GM19035 (cell line): ENCODE data around the gene STYXL1.
A peak's percentile ranks its signal among the peaks of the same experiment; 100 is the strongest.
"Not testable (repeated sequence)": the region's sequence is repeated elsewhere in the genome, so short reads cannot be mapped to it uniquely, and the experiment has no call there.

Source experiments
- ATAC-seq: cut with Tn5 transposase; IDR thresholded peaks from one replicate; pipeline ENCODE4 v1.9.1; 2021; ENCODE audit not compliant: unreplicated experiment

The STYXL1 gene

GRCh38 chr7:76066716-76067503, 19.1 kb upstream of the STYXL1 start:
- no peak for ATAC-seq

DNA sequence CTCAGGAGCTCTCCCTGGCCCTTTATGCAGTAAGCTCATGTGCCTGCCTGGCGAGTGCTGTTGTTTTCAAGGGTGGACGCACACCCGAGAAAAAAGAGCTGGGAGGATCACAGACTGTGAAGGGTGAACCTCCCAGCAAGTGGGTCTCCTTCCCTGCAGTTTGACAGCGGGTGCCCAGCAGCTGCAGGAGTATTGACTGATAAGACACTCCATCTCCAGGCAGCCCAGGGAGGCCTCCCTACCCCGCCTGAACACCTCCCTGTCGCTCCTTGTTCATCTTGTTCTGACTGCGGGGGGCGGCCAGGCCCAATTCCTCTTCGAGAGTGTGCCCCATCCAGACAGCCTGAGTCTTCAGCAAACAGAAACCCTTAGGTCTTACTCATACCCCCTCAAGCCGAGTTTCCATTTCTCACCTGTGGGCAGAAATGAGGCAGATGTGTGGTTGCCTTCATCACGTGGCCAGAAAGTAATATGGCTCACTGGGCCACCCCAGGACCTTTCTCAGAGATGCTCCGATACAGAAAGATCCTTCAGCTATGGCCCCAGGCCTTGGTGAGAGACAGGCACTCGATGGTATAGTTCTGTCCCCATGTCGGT, 17.3 kb upstream of the STYXL1 start:
- ATAC-seq = no peak

- ATAC-seq = no peak
Observed at GRCh38 chr7:76064208-76064970, 16.6 kb upstream of the STYXL1 start.

DNA sequence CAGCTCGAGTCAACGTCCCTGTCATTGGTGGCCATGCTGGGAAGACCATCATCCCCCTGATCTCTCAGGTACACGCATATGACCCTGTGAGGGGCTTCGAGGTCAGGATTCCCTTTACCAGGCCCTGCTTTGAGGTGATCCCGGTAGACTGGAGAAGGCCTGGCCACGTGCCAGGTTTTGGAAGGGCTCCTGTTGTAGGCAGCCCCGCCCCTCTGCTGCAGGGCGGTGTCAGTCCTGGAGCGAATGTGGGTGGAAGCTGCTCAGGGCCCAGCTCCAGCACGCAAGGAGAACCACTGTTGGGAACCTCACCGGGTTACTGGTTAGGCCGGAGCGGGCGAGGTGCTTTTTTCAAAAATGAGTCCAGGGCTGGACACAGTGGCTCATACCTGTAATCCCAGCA, 15.7 kb upstream of the STYXL1 start:
- ATAC-seq = no peak

GRCh38 chr7:76063114-76063513, 15.3 kb upstream of the STYXL1 start:
- ATAC-seq = no peak

DNA sequence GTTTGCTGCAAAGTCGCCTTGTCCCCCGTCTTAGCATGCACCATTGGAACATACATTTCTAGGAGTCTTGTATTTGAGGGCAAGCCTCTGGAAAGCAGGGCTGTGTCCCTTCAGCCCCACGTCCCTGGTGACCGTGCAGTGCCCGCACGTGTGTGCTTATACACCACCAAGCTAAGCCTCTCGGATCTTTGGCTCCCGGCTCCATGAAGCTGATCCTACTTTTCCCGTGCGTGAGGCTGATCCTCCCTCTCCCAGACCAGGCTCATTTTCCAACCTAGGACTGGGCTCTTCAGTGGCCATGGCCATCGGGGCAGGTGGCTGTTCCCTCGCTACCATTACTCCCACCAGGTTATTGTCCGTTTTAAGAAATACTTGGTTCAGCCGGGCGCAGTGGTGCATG, 14.5 kb upstream of the STYXL1 start:
- no peak for ATAC-seq

GRCh38 chr7:76060842-76061241, 13.0 kb upstream of the STYXL1 start:
- ATAC-seq = no peak

DNA sequence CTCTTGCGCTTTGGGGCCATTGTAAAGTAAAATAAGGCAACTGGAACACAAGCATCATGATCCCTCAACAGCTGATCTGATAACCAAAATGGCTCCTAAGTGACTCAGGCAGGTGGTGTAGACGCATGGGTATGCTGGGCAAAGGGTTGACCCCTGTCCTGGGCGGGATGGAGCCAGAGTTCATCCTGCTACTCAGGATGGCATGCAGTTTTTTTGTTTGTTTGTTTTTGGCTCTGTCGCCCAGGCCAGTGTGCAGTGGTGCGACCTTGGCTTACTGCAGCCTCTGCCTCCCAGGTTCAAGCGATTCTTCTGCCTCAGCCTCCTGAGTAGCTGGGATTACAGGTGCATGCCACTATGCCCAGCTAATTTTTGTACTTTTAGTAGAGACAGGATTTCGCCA, 10.9 kb upstream of the STYXL1 start:
- ATAC-seq = not testable (repeated sequence)

DNA sequence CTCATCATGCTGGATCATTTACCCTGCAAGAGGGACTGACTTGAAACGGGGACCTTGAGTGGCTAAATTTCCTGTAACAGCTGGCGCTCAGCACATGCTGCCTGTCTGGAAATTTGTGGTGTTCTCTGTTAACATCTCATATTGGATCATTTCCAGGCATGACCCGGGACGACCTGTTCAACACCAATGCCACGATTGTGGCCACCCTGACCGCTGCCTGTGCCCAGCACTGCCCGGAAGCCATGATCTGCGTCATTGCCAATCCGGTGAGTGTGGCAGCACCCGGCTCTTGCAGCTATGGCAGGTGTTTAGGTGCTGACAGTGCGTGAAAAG, 10.0 kb upstream of the STYXL1 start:
- ATAC-seq = no peak

DNA sequence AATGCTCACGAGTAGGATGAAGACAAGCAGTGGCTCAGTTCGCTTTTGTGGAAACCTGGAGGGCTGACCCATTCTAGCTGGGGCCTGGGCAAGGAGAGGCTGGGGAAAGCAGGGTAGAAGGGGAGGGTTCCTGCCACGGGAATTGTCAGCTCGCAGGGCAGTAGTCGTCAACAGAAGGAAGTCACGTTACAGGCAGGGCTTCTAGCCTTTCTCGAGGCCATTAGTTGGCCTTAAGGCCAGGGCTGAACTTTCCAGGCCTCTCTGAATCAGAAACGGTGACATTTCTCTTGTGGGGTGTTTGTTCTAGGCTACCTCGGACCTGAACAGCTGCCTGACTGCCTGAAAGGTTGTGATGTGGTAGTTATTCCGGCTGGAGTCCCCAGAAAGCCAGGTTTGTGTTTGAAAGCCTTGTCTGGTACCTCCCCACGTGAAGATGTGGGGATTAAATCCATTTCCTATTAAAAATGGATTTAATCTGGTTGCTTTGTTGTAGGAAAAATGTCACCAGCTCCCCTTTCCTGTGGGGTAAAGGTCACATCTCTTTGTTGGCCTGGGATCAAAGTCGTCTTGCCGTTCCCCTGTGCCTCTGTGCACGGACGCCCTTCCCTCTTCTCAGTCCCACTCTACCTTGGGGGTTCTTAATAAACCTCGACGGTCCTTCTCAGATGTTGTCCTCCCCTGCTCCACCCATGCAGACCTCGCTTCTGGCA, 9.5 kb upstream of the STYXL1 start:
- no peak for ATAC-seq

DNA sequence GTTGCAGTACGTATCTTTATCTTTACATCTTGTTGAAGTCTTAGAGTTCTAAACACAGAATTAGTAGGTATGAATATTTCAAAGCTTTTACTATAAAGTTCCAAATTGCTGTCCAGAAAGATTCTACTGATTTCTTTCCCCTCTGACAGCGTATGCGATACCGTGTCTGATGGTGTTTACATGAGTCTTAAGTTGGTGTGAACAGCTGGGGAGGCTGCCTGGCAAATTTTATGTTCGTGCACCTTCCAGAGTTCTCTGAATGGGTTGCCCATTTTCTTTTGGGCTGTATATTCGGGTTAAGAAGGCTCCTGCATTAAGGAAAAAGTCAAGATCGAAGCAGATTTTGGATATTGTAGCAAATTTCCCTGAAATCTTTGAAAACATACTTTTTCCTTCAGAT, 8.4 kb upstream of the STYXL1 start:
- no peak for ATAC-seq

GRCh38 chr7:76054123-76055120, 6.6 kb upstream of the STYXL1 start:
- no peak for ATAC-seq

- ATAC-seq = no peak
Observed at GRCh38 chr7:76053461-76053860, 5.7 kb upstream of the STYXL1 start.

DNA sequence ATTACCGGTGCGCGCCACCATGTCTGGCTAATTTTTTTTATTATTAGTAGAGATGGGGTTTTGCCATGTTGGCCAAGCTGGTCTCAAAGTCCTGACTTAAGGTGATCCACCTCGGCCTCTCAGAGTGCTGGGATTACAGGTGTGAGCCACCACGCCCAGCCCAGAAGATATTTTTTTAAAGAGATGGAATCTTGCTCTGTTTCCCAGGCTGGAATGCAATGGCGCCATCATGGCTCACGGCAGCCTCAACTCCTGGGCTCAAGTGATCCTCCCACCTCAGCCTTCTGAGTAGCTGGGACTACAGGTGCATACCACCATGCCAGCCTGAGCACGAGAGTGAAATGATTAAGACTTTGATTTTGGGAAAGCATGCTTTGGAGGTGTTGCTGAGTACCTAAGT, 4.9 kb upstream of the STYXL1 start:
- not testable (repeated sequence) for ATAC-seq

DNA sequence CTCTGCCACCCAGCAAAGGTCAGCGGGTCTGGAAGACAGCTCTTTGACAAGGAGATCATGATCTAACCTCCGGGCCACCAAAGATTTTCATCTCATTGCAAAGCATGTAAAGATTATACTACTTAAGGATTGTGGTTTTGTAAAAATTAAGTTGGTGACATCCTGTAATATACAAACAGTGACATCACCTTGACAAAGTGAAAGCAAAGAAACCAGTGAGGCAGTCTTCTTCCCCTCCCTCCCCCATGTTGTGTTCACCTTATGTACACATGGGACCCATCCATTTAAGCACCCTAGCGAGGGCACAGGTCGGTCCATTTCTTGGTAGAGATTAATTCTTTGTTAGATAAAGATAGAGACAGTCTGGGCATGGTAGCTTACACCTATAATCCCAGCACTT, 4.0 kb upstream of the STYXL1 start:
- no peak for ATAC-seq

DNA sequence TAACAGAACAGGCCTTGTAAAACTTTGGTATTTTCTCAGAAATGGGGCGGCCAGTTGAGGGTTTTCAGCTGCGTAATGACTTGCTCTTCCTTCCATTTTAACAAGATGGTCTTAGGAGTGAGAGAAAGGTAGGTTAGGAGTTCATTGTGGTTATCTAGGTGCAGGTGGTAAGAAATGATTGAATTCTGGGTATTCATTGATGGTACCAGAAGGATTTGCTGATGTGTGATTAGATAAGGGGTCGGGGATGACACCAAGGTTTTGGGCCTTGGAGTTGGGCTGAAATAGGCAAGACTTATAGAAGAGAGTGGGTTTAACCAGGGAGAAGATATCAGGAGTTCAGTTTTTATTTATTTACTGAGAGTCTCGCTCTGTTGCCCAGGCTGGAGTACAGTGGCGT, 2.7 kb upstream of the STYXL1 start:
- no peak for ATAC-seq

- ATAC-seq = no peak
Observed at GRCh38 chr7:76049295-76049694, 1.5 kb upstream of the STYXL1 start.

GRCh38 chr7:76048668-76048988, 828 bp upstream of the STYXL1 start:
- no peak for ATAC-seq

DNA sequence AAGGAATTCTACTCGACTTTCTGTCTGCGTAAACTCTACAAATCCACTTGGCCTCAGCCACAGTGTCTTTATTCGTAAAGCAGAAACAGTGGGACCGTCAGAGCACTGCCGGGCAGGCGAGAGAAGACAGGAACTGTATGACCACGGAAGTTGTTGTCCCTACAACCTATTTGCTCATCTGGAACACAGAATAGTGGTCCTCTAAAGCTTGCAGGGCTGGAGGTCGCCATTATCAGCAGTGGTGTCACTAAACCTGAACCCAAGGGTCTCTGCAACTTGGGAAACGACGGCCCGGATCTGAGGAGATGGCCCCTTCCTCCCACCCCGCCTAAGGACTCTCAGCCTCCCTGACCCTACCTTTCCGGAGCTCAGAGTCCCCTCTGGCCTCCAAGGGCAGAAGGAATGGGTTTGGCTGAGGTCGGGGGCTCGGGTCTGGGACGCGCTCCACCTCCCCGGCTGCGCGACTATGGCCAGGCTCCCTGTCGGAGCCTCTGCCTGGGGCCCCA, 442 bp downstream of the STYXL1 start:
- peak; percentile 8 for ATAC-seq

GRCh38 chr7:76044375-76044865, 3.4 kb downstream of the STYXL1 start:
- ATAC-seq = no peak
